Loucy (cell line): ENCODE measurements around the gene MCF2L.

Source experiments
- CTCF ChIP-seq: fragments of 200-600 bp; sonication (generic); conservative IDR thresholded peaks from 2 replicates; pipeline ENCODE4 v1.5.1; 2014; ENCODE audit warnings: mild to moderate bottlenecking, antibody characterized with exemption, low read length
- EZH2phosphoT487 ChIP-seq: fragments of 200-600 bp; IDR thresholded peaks from 2 replicates; pipeline ENCODE4 v1.6.1; 2018; ENCODE audit warnings: antibody characterized with exemption, mild to moderate bottlenecking, moderate library complexity, borderline replicate concordance

GRCh38 chr13:113010510-113010865, 41.5 kb downstream of the MCF2L start:
- no peak for TF ChIP-seq CTCF
- TF ChIP-seq EZH2phosphoT487, result no peak
